Measurements from ENCODE around the gene TMEM41A. TPM values are rescaled to one million over a fixed set of nuclear protein-coding genes. Genes with fewer than 3 reads are reported as not detected.

The TMEM41A gene
- 13.1 TPM for total RNA-seq

DNA sequence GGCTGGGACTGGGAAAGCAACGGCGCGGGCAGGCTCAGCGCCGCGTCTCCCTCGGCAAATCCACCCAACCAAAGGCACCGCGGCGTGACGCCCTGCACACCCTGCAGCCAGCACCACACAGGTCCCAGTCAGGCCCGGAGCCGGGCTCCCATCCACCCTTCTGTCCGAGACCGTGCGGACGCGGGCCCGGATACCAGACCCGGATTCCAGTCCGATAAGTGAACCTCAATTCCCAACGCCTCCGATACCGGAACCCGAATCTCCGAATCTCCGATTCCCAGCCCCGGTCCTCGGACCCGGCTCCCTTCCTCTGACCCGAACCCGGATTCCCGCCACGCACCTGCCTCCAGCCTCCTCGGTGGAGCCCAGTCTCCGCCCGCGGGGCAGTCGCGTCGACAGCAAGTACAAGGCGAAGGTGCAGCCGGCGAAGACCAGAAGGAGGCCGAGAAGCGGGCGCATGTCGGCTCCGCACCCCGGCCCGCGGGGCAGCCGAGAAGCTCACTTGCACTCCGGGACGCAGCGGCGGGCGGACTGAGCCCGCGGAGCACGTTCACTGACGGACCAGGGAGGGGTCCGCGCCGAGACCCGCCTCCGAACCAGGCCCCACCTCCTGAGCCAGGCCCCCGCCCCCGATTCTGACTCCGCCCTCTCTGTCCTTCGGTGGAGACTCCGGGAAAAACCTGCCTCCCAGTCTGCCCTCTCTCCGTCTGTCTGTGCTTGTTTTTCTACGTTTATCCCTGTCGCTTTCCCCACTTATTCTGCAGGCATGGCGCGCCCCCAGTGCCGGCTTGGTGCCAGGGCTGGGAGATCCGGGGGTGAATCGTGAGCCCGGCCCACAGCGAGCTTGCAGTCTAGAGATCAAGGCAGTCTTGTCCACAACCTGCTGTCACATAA is at the start of gene TMEM41A:
Gene TMEM41A (minus strand): TSS at position 533 of the 894 bp plus-strand sequence. CDS start 74 bp downstream, at position 459.

Other genes with a start within 250 kb of the TMEM41A start
- gene EHHADH, start 245.0 kb downstream of the TMEM41A start, total RNA-seq = 4.4 TPM
- gene MAP3K13, start 135.9 kb downstream of the TMEM41A start, total RNA-seq = 46.4 TPM
- 0.46 TPM for gene LIPH, start 53.6 kb upstream of the TMEM41A start, total RNA-seq
- 50.3 TPM for gene SENP2, start 87.3 kb upstream of the TMEM41A start, total RNA-seq

Measured in diencephalon (tissue), 1 donor.